DMS79 (cell line): ENCODE data around the gene FOXD4L4.
"Not testable (repeated sequence)": the region's sequence is repeated elsewhere in the genome, so short reads cannot be mapped to it uniquely, and the experiment has no call there.

ENCODE experiments used
- DNase-seq: peaks from one replicate; lab custom pipeline; 2025; lab: John Stamatoyannopoulos, UW

The FOXD4L4 gene

DNA sequence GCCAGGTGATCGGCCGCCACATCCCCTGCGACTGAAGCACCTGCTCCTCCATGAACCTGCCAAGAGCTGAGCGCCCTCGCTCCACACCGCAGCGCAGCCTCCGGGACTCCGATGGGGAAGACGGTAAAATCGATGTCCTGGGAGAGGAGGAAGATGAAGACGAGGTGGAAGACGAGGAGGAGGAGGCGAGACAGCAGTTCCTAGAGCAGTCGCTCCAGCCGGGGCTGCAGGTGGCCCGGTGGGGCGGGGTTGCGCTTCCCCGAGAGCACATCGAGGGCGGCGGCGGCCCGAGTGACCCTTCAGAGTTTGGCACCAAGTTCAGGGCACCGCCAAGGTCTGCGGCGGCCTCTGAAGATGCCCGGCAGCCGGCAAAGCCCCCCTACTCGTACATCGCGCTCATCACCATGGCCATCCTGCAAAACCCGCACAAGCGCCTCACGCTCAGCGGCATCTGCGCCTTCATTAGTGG, at the start of gene FOXD4L4:
FOXD4L4 (plus strand) TSS at position 51 of the 469 bp plus-strand sequence; CDS start at position 51, 0 bp downstream.
- not testable (repeated sequence) for DNase-seq

DNA sequence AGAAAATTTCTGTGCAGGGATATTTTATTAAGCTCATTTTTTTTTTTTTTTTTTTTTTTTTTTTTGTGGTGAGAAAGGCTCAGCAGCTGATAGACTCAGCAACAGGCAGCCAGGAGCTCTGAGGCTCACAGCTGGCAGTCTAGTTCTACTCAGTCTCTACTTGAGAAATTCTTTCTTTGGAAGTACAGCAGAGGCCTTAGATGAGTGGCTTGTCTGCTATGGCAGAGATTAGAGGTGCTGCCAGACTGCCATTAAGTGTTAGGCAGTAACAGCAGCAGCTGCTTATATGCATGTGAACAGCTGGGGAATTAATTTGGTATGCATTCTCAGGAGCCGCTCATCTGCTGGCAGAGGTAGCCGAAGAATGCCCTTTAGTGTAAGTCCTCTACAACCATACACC, 33.4 kb upstream of the FOXD4L4 start:
- DNase-seq: not testable (repeated sequence)

DNA sequence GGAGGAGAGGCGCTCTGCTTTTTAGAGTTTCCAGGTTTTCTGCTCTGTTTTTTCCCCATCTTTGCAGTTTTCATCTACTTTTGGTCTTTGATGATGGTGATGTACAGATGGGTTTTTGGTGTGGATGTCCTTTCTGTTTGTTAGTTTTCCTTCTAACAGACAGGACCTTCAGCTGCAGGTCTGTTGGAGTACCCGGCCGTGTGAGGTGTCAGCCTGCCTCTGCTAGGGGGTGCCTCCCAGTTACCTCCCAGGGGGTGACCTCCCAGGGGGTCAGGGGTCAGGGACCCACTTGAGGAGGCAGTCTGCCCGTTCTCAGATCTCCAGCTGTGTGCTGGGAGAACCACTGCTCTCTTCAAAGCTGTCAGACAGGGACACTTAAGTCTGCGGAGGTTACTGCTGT, 22.5 kb upstream of the FOXD4L4 start:
- DNase-seq: not testable (repeated sequence)

DNA sequence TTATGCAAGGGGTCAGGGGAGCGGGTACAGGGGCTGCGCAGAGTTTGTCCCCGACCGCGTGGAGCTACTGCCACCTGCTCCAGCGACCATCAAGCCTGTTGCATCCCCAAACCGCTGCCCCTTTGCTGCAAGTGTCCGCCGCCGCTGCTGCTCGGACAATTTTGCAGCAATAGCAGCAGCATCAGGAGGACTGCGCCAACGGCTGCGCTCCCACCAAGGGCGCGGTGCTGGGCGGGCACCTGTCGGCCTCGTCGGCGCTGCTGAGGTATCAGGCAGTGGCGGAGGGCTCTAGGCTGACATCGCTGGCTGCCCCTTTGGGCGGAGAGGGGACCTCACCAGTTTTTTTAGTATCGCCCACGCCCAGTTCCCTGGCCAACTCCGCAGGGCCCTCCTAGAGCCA, 1.2 kb downstream of the FOXD4L4 start:
- not testable (repeated sequence) for DNase-seq
